GM12873 (cell line): Measurements from ENCODE around the gene ZNF22.

Experiments used
- CTCF ChIP-seq: IDR thresholded peaks from 2 replicates; pipeline ENCODE4 v1.5.1; 2012; ENCODE audit warnings: low read depth, mild to moderate bottlenecking, moderate library complexity, low read length, control low read depth; ENCODE audit not compliant: insufficient read depth; ENCODE audit errors: missing control alignments

The ZNF22 gene

GRCh38 chr10:45023426-45023825, 22.7 kb downstream of the ZNF22 start:
- no peak for TF ChIP-seq CTCF

- TF ChIP-seq CTCF, result no peak
These were observed 33.6 kb downstream of the ZNF22 start for GRCh38 chr10:45034301-45034700.

- no peak for TF ChIP-seq CTCF
These were observed 35.0 kb downstream of the ZNF22 start for GRCh38 chr10:45035673-45036072.

- TF ChIP-seq CTCF, result no peak
These were observed 40.3 kb downstream of the ZNF22 start for GRCh38 chr10:45040921-45041542.

DNA sequence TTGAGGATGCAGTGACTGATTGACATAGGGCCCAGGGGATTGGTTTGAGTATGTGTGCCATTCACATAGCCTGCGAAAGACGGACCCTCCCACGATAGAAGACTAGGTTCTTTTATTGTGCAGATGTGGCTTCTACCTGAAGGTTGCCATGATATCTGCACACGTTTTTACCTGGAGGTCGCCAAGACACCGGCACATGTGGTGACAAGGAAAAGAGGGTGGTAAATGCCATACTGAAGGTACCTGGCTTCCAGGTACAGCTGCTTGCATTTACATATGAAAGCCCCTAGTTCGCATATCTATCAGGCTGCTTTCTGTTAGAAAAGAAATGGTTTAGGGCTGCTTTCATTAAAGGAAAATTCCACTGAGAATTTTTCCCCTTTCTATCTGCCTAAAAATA, 43.6 kb downstream of the ZNF22 start:
- TF ChIP-seq CTCF, result no peak

DNA sequence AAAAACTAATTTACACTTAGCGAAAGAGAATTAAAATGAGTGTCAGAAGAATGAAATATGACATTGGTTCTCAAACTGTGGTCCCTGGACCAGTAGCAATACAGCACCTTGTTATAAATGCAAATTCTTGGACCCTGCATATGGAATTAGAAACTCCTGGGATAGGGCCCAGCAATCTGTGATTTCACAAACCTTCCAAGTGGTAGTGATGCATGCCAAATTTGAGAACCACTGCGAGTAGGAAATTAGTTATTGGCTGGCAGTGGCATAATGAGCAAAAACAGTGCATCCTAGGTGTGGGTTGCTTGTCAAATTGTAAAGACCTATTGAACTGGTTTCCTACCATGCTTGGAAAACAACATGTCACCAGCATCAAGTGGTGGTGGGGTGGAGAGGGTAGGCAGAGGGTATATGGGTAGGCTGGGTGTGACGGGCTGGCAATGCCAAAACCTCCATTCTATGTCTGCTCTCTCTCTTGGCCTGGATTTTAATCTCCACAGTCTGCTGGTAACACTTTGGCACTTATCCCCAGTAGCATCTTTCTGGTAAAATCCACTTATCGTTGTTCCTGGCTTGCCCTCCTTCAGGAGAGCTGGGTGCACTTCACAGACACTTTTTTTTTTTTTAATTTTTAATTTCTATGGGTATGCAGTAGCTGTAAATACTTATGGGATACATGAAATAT, 50.0 kb downstream of the ZNF22 start:
- no peak for TF ChIP-seq CTCF

GRCh38 chr10:45052700-45053099, 52.0 kb downstream of the ZNF22 start:
- no peak for TF ChIP-seq CTCF
